ENCODE results near the gene UPK3A. TPM values are rescaled to one million over a fixed set of nuclear protein-coding genes. Genes with fewer than 3 reads are reported as not detected.

The UPK3A gene
- total RNA-seq, 2 donors from 2014 or later: 12.6 to 103 TPM

GRCh38 chr22:45318558-45319323 lies 34.0 kb downstream of the UPK3A start:
- Histone ChIP-seq H3K27ac (peak overlapping the region; percentile 87 to 91), H3K36me3 (peaks cover 0 to 7% of the 10 kb centered on the region in 2 donors), H3K4me3 (no peak overlapping the region), H3K9me3 (no peaks in the 10 kb centered on the region), H3K27me3 (replicated peaks; ENCODE audit: insufficient read depth) (no peaks in the 10 kb centered on the region), H3K4me1 (replicated peaks) (peaks cover 36% of the 10 kb centered on the region)
- intact Hi-C loops (cut with DNase I): loop anchor here (5.0 kb wide), 1 partner anchor 234 kb away; no protein-coding TSS in a partner anchor
- no peak for DNase-seq (ENCODE audit: low spot score)
- TF ChIP-seq POLR2A (IDR thresholded peaks at IDR 0.05) (no peak), POLR2AphosphoS5 (IDR thresholded peaks at IDR 0.05) (no peak), CTCF (IDR thresholded peaks at IDR 0.05) (no peak)
- 53% methylated on average over 12 of the region's 12 CpGs for WGBS

DNA sequence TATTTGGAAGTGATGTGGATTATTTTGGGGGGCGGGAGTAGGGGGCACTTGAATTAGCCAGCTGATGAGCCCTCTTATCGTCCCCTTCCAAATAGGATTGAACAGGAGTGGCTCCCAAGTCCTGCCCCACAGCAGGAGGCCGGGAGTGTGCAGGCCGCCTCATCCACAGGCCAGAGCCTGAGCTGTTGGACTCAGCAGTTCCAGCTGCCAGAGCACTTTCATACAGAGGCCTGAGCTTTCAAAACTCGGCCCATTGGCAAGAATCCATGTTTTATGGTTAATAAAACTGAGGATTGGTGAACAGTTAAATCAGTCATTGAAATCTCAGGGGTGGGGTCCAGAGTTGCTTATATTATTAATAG lies 34.6 kb downstream of the UPK3A start:
- DNase-seq (ENCODE audit: low spot score): no peak
- intact Hi-C loops (cut with DNase I): loop anchor here (5.0 kb wide), 1 partner anchor 233 kb away; no protein-coding TSS in a partner anchor

DNA sequence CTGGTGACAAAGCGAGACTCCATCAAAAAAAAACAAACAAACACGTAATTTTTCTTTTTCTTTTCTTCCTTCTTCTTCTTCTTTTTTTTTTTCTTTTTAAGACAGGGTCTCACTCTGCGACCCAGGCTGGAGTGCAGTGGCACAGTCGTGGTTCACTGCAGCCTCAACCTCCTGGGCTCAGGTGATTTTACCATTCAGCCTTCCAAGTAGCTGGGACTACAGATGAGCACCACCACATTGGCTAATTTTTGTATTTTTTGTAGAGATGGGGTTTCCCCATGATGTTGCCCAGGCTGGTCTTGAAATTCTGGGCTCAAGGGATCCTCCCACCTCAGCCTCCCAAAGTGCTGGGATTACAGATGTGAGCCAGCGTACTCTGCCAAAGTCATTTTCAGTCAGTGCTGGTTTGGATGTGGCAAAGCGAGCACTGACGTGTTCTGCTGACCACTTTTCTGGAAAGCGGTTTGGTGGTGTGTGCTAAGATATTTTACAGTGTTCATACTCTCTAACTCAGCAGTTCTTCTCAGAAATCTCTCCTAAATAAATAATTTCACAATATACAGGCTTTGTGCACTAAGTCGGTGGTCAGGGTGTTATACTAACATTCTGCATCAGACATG lies 35.7 kb downstream of the UPK3A start:
- no peak for DNase-seq (ENCODE audit: low spot score)
- H3K27ac ChIP-seq: peak overlapping the region; percentile 87 to 91
- no peaks in the 10 kb centered on the region for H3K27me3 ChIP-seq (replicated peaks; ENCODE audit: insufficient read depth)
- intact Hi-C loops (cut with DNase I): no loop called here
- peaks cover 32% of the 10 kb centered on the region for H3K4me1 ChIP-seq (replicated peaks)
- H3K9me3 ChIP-seq: no peaks in the 10 kb centered on the region
- no peak overlapping the region for H3K4me3 ChIP-seq
- no peak for TF ChIP-seq POLR2AphosphoS5 (IDR thresholded peaks at IDR 0.05)
- TF ChIP-seq CTCF (IDR thresholded peaks at IDR 0.05): no peak
- no peak for TF ChIP-seq POLR2A (IDR thresholded peaks at IDR 0.05)
- WGBS: 62% methylated on average over 9 of the region's 9 CpGs
- H3K36me3 ChIP-seq: peaks cover 0 to 8% of the 10 kb centered on the region in 2 donors

More for the DNA sequence above, 34.6 kb downstream of the UPK3A start:
- TF ChIP-seq POLR2AphosphoS5 (IDR thresholded peaks at IDR 0.05) (no peak), CTCF (IDR thresholded peaks at IDR 0.05) (no peak), POLR2A (IDR thresholded peaks at IDR 0.05) (no peak)
- peaks cover 0 to 8% of the 10 kb centered on the region in 2 donors for H3K36me3 ChIP-seq
- H3K27me3 ChIP-seq (replicated peaks; ENCODE audit: insufficient read depth): no peaks in the 10 kb centered on the region
- H3K4me1 ChIP-seq (replicated peaks): peaks cover 33% of the 10 kb centered on the region
- H3K9me3 ChIP-seq: no peaks in the 10 kb centered on the region
- peak overlapping the region; percentile 87 to 91 for H3K27ac ChIP-seq
- 35% methylated on average over 5 of the region's 5 CpGs for WGBS
- no peak overlapping the region for H3K4me3 ChIP-seq

DNA sequence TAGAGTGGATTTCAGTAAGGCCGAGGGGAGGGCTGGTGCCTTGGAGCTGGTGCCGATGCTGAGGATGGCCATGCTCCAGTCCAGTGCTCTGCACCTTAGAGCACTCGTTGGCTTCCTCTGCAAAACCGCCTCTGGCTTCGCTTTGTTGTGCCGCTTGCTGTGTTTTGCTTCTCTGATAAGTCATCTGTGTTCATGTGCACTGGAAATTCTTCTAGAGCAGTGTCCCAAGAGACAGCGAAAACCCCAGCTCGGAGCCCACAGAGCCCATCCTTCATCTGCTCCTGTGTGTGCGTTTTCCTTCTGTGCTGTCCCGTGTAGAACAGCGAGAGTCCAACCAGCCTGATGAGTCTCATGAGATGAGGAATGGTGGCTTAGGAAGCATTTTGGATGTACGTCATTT lies 37.1 kb downstream of the UPK3A start:
- Histone ChIP-seq H3K4me1 (replicated peaks) (peaks cover 28% of the 10 kb centered on the region), H3K27ac (peak overlapping the region in 1 of 2 donors; percentile 50), H3K9me3 (no peaks in the 10 kb centered on the region), H3K36me3 (peaks cover 0 to 8% of the 10 kb centered on the region in 2 donors), H3K27me3 (replicated peaks; ENCODE audit: insufficient read depth) (no peaks in the 10 kb centered on the region), H3K4me3 (no peak overlapping the region)
- no peak for DNase-seq (ENCODE audit: low spot score)
- intact Hi-C loops (cut with DNase I): no loop called here
- 96% methylated on average over 12 of the region's 12 CpGs for WGBS
- no peak for TF ChIP-seq POLR2A (IDR thresholded peaks at IDR 0.05)
- TF ChIP-seq POLR2AphosphoS5 (IDR thresholded peaks at IDR 0.05): no peak
- no peak for TF ChIP-seq CTCF (IDR thresholded peaks at IDR 0.05)
